HG03520 (cell line): Measurements from ENCODE around the gene CXCL3.

Experiments
- ATAC-seq: cut with Tn5 transposase; IDR thresholded peaks from one replicate; pipeline ENCODE4 v1.9.1; 2021; ENCODE audit warnings: mild to moderate bottlenecking, moderate library complexity; ENCODE audit not compliant: unreplicated experiment

The CXCL3 gene

DNA sequence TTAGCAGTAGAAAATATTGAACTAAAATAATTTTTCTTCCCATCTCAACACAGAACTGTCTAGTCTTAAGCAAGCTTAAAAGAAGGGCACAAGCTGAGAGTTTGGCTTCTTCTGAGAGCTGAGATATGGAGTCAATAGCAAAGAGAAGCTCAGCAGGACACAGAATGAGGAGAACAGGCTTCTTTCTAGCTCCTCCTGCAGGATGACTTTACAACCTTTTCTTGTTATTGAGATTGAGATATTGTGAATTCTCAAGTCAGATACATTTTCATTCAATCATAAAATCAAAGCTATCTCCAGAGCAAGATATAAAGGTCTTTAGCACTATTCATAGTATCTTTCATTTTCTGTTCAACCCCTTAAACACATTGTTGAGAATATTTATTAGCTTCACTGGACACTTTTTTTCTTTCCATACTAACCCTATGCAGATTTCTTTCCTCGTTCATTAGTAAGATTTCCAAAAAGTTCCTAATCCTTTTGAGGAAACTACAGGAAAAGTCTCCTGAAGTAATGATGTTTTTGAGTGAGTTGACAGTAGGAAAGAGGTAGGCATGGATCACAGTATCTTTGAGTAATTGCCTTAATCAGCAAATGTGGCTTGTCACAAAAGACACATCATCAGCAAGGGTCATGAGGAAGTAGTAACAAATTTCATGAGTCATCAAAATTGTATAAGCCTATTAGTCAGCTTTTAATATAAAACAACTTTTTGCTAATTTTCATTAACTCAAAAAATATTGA, 17.8 kb upstream of the CXCL3 start:
- no peak for ATAC-seq

DNA sequence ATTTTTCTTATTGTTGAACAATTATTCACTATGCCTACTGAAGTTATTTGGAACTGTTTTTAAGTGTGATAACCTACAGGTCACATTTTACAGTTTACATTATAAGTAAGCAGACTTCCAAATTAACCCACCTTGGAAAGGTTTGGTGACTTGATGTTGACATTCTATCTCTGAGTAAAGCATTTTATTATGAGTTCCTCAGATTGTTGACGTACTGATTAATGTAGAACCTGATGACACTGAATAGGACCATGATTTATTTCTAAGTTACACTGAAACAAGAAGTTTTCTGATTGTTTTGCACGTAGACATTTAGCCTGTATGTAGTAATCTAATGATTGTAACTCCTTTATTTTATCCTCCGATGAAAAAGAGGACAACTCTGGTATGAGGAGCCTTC, 17.0 kb upstream of the CXCL3 start:
- ATAC-seq = no peak

DNA sequence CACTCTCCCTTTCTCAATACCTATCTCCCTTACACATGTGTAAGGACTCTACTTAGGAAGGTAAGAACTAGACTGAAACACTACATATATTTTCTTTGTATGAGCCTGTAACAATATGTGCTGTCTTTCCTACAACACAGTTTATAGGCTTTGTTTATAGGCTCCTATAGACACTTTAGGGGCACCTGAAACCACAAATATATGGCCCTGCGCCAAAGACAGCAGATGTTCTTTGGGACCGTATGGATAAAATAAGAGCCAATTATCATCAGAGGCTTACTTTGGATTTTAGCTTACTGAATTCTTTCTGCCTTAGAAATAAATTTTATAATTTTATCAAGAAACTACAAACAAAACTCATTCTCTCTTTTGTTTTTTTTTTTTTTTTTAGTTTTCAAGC, 16.6 kb upstream of the CXCL3 start:
- ATAC-seq = no peak

DNA sequence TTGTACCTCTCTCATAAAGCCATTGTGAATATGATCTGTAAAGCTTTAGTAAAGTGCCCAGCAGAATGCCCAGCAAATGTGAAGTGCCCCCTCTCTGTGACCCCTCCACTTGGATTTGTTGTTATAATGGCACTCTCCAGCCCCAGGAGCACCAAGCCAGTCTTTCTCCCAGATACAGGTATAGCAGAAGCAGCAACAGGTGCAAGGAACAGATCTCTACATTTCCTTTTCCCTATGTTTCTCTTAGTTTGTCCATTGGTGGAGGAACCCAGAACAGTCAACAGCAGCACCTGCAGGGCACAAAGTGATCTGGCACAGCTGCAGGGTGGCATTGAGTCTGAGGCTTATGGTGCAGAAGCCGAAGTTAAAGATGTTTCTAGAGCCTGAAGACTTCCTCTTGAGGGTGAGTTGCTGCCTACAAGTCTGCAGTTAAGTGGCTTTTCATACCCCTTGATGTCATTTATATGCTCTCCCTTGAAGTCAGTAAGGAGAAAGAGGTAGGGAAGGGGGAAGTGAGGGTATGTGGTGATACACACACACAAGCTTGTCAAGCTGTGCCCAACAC, 16.1 kb upstream of the CXCL3 start:
- ATAC-seq = no peak

DNA sequence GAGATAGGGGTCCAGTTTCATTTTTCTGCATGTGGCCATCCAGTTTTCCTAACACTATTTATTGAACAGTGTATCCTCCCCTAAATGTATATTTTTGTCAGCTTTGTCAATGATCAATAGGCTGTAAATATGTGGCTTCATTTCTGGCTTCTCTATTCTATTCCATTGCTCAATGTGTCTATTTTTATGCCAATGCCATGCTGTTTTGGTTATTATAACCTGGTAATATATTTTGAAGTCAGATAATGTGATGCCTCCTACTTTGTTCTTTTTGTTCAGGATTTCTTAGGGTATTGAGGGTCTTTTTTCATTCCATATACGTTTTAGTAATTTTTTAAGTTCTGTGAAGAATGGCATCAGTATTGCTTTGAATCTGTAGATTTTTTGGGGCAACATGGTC, 8.7 kb upstream of the CXCL3 start:
- no peak for ATAC-seq

DNA sequence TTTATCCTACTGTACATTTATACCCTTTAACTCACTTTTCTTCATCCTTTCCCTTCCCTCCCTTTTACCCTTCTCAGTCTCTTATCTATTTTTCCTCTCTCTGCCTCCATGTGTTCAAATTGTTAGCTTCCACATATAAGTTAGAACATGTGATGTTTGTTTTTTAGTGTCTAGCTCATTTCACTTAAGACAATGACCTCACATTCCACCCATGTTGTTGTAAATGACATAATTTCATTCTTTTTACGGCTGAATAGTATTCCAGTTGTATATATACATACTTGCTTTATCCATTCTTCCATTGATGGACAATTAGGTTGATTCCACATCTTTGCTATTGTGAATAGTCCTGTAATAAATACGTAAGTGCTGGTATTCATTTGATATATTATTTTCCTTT, 7.3 kb upstream of the CXCL3 start:
- no peak for ATAC-seq

DNA sequence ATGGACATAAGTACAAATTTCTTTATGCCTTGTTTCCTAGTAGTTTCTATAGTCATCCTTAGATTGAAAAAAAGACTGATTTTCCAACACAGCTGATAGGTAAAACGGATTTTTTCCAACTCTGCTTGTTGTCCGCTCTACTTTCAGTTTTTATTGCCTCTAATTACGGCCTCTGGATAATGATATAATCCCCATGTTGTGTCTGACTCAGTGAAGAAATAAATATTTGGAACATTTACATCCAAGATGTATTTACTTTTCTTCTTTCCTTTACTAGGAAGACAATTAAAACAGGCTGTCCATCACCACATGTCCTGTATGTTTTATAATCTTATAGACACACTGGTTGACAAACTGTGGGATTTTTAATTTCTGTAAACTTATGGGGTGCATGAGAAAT, 6.8 kb upstream of the CXCL3 start:
- no peak for ATAC-seq

DNA sequence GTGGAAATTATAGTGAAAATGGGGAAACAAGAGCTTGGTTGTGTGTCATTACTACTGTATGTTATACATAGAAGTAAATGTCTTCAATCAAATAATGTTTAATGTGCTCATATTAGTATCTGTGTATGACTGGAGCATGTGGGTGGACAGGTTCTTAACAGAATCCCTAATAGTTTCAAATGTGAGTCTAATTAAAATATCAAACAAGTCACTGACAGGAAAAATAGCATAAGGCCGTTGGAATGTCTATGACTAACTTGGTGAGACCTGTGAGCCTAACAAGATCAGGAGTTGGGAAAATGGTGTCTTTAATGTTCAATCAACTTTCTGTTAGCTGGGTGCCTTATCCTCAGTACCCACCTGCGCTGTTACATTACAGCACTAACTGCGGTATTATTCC, 6.2 kb upstream of the CXCL3 start:
- ATAC-seq = no peak

DNA sequence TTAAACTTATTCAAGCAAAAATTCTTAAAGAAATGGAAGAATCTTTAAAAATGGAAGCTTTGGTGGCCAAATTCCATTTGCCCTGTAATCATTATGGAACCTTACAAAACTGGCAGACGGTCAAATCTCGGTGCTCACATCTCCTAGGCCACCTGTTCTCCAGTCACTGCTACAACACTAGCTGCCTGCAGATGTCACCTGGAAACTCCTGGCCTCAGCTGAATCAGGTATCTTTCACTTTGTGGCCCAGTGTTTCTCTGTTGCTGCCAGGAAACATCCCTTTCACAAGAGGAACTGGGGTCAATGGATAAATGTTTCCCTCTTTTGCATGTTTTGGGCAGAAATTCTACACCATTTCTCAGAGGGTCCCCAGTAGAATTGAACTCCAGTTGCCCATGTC, 4.2 kb upstream of the CXCL3 start:
- no peak for ATAC-seq

DNA sequence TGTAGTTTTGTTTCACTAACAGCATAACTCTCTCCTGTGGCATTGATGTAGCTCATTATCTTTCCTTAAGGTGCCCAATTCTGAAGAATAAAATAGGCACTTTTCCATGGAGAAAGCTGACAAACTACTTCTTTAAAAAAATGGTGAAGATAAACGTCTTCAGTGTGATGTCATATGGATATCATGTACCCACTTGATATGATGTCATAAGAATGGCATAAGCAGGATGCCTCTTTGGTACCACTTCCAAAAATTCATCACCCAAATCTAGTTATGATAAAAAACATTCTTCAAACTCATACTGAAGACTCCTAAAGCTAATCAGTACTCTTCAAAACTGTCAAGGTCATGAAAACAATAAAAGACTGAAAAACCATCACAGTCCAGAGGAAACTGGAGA, 2.9 kb upstream of the CXCL3 start:
- ATAC-seq = no peak

DNA sequence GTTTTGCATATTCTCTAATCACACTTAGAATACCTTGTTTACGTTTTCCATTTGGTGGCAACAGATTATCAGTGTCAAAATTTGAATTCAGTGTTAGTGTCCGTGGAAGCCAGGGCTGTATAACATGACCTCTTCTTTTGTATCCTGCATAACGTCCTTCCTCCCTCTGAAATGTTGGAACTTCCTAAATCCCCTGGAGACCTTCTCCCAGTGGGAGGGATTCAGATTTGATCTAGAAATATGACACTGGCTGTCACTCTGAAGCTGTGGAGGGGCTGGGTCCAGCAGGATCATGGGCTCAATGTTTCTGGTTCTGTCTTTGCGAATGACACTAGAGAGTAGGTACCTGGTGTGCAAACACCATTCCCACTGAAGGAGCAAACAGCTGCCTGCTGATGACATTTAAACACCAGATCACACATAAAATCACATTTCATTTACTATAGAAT, 850 bp upstream of the CXCL3 start:
- no peak for ATAC-seq

DNA sequence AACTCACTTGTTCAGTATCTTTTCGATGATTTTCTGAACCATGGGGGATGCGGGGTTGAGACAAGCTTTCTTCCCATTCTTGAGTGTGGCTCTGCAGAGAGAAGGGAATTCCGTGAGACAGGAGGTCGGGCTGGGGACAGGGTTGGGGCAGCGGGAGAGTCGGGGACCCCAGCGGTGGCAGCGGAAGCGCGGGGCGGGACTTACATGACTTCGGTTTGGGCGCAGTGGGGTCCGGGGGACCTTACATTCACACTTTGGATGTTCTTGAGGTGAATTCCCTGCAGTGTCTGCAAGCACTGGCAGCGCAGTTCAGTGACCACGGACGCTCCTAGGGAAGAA, 434 bp downstream of the CXCL3 start:
- ATAC-seq = no peak

DNA sequence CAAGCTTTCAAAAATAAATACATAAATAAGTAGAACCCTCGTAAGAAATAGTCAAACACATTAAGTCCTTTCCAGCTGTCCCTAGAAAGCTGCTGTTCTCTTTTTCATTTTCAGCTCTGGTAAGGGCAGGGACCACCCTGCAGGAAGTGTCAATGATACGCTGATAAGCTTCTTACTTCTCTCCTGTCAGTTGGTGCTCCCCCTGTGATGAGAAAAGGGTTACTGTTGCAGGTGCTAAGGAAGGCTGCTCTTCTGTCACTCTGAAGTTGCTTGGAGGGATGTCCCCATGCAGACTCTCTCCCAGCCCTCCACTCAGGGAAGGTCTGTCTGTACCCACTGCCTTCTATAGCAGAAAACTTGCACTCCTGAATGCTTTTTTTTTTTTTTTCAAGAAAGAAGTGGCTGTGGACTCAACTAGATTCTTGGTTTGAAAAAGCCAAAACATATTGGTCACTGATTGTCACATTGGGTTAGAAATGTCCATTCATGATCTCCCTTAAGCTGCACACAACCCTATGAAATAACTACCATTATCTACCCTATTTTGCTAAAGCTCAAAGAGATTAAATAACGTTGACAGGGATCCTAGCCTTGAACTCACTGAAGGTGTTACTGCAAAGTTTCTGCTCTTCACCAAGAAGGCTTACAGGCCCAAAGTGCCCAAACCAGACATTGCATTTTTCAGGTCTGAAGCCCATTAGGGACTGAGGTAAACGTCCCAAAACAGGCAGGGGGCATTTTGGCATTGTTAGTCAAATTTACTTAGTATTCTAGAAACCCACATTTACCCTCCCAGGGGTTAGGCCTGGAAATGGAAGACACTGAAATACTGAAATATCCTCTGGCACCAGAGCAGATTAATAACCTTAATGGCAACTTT, 1.2 kb downstream of the CXCL3 start:
- ATAC-seq = no peak

DNA sequence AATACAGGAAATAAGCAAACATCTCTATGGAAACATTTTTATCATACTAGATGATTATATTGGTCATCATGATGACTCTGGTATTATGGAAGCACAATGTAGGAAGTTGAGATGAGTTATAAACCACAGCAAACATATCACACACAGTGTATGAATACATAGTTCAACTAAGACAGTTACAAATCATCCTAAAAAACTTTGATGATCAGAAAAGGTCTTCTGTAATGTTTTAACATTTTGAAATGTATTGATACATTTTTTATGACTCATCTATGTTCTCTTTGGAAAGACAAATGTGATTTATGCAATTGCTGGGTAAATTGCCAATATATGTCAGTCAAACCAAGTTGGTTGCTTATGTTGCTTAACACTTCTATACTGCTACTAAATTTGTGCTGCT, 4.8 kb downstream of the CXCL3 start:
- no peak for ATAC-seq

DNA sequence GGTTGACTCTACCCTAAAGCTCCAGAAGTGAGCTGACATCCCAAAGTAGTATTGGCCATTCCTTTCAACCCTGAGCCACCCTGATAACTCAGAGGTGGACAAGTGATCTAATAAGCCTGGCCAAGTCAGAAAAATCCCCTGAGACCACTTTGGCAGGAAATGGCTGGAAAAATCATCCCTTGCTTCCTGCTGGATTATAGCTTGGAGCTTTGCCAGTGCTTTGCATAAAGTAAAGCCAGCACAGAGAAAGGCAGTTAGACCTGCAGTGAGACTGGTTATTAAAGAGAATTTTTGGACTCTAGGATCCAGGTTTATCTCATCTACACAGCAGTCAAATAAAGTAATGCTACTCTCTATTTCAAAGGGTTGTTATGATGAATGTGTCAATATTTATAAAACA, 6.4 kb downstream of the CXCL3 start:
- ATAC-seq = no peak

DNA sequence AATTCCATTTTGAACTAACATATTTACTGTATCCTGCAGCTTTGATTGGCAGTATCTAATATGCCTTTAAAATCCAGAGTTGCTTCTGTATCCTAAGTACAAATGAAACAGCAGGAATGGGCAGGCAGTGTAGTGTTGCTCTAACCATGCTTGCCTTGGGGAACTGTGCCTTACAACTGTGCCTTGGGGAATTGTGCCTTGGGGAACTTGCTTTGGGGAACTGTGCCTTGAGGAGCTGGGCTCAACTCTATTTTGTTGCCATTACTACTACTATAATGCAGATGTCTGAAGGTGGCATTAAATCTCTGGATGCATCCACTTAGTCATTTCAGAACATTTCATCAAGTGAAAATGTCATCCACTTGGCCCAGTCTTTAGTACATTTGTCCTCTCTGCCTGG, 6.9 kb downstream of the CXCL3 start:
- no peak for ATAC-seq

DNA sequence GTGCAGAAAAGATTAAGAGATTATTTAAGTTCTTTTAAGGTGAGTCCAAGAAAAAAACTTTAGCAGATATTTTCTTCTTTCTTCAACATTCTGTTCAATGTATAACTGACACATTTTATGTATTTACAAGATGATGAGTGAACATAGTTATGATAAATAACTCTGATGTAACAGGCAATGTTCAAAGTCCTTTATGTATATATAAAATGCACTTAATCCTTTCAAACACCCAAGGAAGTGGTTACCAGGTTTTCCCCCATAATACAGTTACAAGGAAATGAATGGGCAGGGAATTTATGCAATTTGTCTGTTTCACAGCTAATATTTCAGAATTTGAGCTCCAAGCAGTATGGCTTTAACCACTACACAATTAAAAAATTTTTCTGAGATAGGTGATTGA, 8.2 kb downstream of the CXCL3 start:
- ATAC-seq = no peak

DNA sequence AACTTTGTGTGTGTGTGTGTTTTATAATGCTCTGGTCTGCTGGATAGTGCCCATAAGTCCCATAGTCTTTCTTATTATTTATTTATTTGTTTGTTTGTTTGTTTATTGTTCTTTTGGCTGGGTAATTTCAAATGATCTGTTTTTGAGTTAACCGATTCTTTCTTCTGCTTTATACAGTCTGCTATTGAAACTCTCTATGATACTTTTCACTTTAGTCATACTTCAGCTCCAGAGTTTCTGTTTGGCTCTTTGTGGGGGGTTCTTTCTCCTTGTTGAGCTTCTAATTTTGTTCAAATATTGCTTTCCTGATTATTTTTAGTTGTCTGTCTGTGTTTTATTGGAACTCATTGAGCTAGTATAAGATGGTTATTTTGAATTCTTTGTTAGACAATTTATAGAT, 10.0 kb downstream of the CXCL3 start:
- no peak for ATAC-seq

DNA sequence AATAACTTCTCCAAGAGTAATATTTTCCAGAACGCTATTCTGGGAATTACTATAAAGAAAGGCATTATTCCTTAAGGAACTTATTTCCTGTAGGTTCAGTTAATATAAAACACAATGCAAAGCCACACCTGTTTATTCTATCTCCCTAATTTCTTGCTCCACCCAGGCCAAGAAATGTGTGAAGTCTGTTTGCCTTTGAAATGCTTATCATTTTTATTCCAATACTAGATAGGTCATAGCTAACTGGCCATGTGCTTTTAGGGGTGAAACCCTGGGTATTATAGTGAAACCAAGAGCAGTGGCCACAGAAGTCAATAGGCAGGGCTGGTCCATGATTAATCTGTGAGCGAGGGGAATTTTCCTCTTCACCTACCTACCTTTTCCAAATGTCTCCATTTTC, 14.8 kb downstream of the CXCL3 start:
- ATAC-seq = no peak

DNA sequence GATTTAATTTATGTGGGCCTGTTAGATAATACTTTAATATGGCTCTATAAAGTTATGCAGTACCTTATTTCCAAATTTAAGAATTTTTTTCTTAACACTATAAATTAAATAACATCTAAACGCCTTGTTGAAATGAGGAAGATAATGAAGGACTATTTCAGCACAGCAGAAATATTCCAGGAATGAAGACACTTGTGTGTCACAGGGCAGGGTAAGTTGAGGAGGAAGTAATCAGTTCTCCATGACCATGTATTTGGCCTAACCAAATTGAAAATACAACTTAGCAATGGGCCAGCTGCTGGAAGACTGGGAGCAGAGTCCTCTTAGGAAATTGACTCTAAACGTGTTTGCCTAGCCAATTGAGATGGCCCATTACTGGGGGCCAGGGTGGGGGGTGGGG, 16.9 kb downstream of the CXCL3 start:
- ATAC-seq = no peak

DNA sequence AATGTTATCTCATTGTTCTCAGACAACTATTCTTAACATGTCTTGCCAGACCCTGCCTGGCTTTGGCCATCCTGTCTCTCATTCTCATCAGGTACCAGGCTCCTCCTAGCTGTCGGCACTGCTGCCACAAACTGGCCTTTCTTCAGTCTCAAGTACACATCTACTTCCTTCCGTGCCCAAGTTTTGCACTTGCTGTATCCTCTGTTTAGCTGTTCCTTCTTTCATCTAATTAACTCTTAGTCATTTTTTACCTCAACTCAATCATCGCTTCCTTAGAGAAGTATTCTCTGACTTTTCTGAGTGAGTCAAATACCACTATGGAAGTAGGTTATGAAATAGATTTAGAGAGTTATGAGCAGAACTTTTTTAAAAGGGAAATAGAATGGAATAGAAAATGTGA, 19.7 kb downstream of the CXCL3 start:
- no peak for ATAC-seq

DNA sequence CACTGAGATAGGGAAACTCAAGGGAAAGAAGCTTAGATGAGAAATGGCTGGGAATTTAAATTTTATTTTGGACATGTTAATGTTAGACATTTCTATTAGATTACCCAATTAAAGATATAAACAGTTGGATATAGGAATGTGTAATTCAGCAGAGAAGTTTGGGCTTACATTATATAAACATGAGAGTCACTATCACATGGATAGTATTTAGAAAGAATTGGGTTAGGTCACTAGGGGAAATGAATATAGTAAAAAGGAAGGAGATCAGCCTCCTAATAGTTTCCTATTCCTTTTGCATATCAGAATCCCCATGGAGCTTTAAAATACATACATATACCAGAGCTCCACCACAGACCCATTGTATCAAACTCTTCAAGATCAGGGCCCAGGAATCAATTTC, 20.4 kb downstream of the CXCL3 start:
- ATAC-seq = no peak
